ENCODE measurements around the gene DPYSL3.

DPYSL3 gene

DNA sequence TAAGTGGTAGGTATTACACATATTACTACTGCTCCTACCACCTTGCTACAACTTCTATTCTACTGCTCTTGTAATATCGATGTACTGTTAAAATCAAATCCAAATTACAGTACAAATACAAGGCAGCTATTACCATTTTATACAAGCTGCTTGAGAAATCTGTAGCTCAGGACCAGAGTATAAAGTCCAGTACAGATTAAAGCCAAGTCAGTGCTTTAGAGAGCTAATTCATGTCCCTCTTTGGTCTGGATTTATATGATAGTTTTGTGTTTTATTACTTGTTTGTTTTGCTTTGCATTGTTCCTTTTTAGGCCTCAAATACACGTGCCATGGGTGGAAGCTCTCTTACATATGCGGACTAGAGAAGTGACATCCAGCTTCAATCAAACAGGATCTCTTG, 75.8 kb downstream of the DPYSL3 start:
- DNase-seq: no peak

DNA sequence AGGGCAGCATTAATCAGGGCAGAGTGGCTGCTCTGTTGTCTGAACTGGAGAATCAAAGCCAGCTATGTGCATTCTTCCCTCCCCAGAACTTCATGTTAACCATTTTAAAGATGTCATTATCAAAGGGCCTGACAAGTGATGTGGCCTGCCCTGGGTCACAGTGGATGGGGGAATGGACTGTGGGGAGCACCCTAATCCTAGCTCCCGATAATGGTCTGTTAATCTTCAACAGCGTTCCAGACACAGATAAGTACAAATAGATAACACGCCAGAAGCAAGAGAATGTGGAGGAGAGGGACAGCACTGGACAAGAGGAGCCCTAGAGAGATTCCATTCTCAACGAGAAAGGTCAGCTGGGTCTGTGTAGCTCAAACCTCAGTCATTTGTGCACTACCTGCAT, 77.5 kb downstream of the DPYSL3 start:
- no peak for DNase-seq

DNA sequence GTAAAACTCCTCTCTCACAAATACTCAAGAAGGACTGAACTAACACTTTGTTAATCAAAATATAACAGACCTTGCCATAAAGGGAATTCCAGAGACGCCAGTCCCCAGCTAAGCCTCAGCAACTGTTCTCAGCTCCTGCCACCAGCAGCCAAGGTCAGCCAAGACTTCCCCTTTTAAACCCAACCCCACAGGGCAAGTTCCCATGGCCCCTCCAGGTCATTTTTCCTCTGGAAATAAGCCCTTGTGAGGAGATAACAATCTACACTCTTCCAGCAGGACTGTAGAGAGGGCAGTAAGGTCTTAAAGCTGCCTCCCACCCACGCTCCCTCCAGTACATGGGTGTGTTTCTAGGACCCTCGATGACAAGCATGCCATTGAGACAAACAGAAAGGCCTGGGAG, 78.3 kb downstream of the DPYSL3 start:
- no peak for DNase-seq

DNA sequence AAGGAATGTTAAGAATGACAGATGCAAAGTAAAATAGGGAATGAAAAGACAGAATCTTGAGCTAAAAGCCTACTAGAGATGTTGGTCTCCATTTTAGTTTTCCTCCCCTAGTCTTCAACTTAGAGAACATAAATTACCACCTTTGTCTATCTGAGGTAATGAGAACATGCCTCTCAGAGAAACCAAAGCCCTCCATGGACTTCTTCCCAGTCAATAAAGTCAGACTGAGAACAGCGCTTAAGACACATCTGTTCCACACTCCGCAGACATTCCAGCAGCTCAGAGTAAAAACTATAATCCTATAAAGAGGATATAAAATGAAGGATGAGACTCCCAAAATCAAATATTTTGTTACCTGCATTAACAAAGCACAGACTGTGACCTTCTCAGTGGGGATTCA, 79.2 kb downstream of the DPYSL3 start:
- DNase-seq: no peak

DNA sequence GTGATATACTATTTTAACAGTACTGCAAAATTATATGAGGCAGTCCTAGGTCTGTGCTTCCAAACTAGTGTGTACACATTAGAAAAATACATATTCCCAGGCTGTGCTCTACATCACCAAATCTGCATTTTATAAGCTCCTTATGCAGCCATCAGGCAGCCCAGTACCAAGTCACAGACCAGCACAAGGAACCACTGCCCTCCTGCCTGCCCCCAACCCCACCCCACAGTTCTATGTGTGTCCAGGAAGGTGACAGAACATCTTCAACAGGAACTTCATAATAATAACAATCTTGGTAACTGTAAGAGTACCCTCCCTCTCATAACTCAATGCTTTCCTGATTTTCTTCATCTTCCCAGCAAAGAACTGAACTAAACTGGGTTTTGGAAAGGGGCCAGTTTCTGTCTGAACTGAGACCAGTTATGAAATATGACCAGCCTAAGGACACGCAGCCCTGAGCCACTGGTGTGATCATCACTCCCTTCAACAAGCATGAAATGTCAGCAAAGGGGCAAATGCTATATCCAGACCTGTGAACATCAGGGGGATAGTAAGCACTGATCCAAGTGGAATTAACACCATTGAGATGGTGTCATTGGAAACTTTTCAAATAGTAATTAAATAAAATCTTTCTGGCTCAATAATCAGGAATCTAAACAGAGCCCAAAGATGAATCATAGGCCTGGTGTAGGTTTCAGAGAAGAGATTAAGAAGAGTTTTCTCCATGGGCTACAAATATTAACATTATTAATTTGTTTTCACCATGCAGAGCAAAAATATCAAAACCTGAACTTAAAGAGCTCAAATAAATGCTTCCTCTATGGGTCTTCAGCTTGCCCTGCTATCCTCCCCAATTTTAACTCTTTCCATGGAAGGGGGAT, 82.1 kb downstream of the DPYSL3 start:
- DNase-seq: no peak

DNA sequence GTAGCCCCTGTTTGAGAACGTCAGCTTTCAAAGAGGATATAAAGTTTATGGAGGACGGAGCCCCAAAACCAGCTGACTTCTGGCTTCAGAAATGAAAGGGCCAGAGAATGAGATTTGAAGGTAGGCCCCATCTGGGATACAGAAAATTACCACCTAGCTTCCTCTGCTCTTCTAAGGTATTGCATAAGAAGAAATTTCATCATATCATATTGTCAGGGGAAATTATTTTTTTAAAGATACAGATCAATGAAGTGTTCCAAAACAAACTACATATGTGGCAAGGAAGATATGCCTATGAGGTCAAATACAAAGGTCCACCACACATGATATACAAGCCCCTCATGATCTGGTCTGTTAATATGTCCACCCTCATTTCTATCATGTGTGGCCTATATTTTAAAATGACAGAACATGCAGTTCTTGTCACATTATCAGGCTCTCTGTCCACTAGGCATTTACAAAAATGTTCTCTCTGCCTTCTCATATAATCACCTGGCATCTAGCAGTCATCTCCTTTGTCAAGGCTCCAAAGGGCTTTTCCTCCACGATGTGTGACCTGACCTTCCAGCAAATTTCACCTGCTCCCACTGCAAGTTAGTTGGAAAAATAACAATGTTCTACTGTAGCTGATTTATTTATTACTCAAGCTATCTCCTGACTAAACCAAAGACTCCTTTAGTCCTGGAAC, 83.1 kb downstream of the DPYSL3 start:
- DNase-seq: no peak

DNA sequence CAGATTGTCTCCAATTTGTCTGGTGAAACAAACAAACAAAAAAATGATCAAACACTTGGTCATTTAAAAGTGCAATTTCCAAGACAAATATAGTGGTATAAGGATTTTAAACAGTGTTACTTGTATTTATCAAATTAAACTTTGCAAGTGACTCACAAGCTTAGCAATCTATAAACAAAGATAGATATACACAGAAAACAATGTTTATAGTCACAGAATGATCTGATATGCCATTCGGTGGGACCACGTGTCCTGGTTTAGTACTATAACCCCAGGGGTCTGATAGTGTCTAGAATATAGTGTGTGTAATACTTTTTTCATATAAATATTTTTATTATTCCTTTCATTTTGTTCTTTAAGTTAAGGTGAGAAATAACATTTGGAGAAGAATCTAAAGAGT, 91.3 kb downstream of the DPYSL3 start:
- DNase-seq: no peak

DNA sequence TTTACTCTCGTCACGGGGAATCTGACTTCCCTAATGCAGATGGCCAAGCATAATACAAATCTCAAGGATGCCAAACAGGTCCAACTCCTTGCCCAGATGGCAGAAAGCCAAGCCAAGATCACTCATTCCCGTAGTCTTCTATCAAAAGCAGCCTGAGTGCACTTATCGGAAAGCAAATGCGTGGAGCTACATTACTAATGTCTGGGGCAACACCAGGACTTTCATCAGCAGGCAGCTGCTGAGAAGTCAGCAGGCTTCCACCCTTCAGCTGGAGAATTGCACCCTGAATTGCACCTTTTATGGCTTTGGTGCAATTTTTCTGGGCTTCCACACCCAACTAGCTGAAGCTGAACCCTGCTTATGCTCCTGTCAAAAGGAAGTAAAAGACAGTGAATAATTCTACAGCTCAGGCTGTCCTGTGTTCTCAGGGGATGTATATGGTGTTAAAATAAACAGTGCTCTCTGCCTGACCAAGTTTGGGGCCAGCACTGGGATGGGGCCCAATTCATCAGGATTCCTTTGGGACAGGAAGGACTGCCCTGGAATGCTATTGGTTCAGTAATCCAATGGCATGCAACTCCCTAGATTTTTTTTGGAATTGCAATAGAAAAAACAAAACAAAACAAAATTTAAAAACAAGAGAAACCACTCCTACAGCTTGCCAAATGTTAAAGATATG, 92.6 kb downstream of the DPYSL3 start:
- peak; percentile 65 for DNase-seq

DNA sequence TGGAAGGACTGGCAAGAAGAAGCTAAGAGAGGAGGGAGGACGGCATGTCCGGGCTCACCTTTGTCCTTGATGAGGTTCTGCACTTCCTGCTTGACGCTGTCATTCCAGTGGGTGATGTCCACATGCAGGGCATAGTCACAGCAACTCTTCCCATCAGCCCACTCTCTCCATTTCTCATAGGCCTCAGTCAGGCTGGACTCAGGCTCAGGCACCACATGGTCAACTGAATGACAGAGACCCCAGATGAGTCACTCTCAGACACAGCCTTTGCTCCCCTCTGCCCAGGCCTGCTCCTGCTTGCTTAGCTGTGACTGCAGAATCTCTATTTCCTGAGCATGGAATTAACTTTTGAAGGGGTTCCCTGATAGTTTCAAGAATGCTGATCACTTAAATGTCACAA, 94.2 kb downstream of the DPYSL3 start:
- DNase-seq: no peak

DNA sequence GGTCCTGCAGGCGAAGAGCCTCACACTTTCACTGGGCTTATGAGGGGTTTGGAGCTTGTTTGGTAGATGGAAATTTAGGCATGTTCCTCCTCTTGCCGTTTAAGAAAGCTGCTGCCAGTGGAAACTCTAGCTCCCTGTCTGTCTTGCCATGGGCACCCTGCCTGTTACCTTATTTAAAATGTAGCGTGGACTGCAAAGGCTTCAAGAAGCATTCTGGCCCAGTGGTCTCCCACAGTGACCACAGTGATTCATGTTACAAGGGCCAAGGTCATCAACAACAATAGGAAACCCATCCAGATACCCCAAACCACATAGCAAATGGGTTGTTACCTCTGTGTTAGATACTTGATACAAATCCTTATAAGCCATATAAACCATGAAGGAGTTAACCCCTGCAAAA, 96.6 kb downstream of the DPYSL3 start:
- peak; percentile 38 for DNase-seq

DNA sequence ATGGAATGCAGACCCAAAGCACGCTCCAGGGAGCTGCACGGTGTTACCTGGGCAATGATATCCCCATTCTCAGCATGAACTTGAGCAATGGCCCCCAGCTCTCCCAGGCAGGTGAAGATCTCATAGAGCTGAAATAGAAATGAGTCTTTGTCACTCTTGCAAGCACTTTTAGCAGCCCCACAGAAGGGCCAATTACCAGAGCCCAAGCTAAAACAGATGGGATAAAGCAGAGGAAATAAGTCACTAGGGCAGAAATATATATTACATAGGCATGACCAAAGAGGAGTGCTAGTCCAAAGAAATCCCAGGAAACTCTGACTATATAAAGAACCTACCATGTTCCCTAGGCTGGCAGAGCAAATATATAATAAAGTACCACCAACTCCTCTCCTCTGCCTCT, 97.3 kb downstream of the DPYSL3 start:
- DNase-seq: no peak

DNA sequence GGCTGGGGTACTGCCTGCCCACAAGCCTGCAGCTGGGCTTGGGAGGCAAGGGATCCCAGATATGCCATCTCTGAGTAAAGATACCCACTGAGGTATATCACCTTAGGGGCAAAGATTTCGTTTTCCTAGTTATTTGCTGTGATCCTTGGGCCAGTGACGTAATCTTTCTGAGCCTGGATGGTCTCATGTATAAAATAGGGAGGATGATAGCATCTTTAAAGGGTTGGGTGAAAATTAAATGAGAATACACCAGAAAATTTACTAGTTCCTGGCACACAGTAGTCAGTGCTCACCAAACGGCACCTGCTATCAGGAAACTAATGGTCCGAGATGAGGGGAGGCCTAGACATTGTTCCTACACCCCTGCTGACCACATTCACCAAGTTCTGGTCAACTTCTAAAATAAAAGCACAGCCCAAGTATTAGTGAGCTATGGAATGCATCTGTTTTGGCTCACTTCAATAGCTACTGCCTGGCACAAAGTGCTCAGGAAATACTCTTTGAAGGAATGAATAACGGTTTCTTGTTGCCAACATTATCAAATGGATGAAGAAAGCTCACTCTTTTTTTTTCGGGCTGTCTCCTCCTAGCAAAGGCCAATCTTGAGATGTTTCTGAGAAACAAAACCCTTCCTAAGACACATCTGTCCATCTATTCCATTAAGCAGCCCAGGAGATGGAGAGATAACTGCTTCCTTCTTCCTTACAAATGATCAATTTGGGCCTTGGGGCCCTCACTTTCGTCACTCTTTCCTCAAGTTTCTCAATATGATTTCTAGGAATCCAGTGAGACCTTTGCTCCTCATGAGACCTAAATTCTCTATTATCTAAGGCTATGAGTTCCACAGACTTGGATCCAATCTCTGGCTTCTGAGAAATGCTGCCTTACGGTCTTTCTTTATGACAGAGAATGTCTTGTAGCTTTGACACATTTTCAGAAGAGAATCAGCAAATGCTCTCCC, 98.2 kb downstream of the DPYSL3 start:
- no peak for DNase-seq

DNA sequence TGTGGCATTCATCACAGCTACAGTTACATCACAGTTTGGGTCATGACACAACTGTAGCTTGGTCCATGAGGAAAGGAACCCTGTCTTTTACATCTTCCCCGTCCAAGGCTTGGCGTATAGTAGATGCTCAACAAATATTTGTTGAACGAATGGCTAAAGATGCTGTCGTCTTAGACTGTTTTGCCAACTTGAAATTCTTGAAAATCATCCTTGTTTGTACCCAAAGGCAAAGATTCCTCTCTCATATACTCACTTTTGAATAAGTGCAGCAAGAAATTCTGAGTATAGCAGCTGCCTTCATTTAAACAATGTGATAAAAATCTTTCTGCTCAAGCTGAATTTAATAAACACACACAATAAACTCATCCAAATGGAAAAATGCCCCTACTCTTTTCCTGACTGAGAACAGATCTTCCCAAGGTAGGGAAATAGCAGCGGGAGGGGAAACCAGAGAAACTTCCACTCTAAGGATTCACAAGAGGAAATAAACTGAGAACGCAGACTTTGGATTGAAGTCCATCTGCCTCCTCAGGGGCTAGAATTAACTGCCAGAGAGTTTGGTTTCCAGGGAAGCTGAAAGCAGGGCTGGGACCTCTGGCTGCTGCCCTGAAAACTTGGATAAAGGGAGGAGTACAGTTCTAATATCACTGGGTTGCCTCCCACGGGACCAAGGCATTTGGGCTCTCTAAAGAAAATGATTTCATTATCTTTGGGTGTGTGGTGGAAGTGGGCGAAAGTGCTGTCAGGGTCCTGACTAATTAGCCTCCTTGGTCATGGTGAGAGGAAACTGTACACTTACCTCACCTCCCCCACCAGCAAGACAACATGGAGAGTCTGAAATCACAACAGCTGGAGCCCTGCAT, 99.1 kb downstream of the DPYSL3 start:
- DNase-seq: peak; percentile 70

DNA sequence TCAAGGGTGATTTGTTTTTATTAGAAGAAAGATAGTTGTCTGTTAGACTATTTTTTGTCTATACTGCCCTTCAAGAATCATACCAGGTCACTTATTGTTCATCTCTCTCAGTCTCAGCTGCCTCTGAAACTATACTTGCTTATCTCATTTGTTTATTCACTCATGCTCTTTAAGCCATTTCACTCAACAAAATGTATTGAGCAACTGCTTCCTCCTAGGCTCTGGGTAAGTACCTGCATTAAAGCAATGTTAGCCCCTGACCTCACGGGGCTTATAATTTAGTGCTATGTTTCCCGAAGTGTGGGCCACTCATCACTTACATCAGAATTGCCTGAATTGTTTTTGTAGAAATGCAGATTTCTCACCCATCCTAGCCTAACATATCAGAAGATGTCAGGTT, 100.9 kb downstream of the DPYSL3 start:
- no peak for DNase-seq

DNA sequence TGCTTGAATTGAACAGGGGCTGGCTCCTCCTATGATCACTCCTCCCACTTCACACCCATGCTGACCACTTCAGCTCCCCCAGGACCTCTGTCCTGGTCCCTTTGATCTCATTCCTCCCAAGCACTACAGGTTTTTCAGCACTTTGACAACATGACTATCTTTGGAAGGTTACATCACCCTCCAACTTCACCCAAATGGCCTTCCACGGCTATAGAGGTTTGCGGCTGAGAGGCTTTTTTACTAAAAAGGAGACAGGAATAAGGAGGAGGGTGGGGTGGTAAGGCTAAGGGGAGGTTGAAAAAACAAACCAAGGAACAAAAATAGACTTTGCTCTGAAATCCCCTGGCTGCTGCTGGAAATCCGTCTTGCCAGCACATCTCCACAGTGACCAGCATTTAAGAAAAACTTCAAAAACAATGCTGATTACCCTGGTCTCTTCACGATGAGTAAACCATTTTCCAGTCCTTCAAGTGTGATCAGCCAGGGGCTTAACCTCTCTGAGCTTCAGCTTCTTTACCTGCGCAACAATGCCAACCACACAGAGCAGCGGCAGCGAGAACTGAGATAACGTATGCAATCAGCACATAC, 102.7 kb downstream of the DPYSL3 start:
- DNase-seq: no peak

DNA sequence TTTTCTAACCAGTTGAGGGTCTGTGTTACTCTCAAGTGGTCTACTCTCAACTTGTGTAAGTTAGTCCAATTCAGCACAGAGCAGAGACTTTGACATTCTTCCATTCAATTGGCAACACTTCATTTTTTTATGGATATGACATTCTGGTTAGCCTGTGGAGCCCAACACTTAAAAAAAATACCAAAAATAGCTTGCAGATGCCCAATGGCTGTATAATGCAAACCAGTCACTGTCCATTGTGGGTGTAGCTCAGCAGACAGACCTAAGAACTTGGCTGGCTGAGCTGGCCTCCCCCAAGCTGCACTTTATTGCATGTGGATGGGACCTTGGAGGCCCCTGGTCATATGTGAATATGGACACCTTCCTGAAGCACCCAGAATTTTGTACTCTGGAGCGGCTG, 103.2 kb downstream of the DPYSL3 start:
- DNase-seq: no peak

DNA sequence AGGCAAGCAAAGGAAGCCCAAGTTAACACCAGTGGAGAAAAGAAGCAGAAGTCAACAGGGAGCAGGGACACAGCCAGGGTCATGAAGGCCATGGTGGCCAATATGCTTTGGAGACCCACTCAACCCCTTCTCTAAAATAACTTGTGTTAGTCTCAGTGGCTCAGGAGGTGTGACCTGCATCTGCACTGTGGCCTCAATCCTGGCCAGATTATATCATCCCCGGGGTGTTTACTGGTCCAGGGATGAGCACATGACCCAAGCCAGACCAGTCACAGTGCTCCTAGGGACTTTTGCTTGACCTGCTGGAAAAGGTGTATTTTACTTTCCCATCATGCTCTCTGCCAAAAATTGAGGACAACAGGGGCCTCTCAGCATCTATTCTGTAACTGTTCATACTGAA, 105.2 kb downstream of the DPYSL3 start:
- no peak for DNase-seq

DNA sequence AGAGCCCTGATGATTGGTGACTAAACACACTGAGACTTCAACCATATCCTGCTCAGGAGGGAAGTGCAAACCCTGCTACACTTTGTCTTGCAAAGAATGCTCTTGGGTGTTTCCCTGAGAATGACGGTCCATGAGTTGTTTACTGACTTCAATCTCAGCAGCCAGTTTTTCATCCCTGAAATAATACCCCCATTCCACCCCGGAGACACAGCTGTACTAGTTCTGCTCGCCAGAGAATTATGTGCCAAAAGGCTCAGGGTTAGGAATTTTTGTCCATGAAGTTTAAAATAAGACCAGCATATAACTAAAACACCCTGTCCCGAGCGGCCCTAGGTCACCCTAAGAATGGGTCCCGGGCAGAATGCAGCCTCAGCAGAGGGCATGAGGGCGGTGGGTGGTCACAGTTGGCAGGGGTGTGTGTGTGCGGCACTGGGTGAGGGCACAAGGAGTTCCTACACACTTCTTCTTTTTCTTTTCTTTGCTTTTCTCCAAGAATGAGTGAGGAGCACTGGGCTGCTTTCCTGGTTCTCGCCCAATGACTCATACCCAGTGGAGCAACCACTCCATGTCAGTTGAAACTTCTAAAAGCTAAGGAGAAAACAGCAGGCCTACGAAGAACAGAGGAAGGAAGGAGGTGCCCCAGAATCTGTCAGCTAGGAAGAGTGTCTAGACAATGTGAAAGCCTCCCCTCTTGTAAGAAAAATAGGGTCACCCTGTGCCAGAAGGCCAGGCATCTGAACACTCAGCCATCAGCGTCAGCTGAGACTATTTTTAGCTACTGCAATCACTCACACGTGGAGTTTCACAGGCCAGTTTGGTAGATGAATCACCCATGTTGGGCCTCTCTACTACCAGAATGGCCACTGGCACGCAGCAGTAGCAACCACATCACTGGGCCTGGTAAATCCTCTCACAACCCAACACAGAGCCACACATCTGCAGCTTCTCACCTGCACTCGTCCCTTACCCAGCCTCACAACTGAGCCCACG, 105.9 kb downstream of the DPYSL3 start:
- peak; percentile 51 for DNase-seq

DNA sequence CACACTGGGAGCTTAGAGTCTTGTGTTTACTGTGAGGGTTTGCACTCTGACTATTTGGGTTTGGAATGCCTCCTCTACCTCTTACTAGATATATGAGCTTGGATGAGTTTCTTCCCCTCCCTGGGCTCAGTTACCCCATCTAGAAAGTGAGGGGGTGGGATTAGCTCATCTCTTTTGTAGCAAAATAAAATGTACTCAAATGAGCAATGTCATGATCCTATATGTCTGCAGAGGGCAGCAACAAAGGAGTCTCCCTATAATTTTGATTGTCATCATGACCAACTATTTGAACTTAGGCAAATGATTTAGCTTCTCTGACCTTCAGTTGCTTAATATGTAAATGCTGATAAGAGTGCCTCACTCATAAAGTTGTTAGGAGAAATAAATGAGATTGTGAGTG, 109.0 kb downstream of the DPYSL3 start:
- DNase-seq: no peak

Measured in femur (tissue), 1 donor.